HG02798 (cell line): Measurements from ENCODE around the gene RGS12.

Experiments
- ATAC-seq: cut with Tn5 transposase; IDR thresholded peaks from one replicate; pipeline ENCODE4 v1.9.1; 2021; ENCODE audit warnings: mild to moderate bottlenecking; ENCODE audit not compliant: unreplicated experiment, poor library complexity

RGS12 gene

GRCh38 chr4:3252831-3253641, 39.8 kb upstream of the RGS12 start:
- no peak for ATAC-seq

GRCh38 chr4:3253808-3254207, 39.0 kb upstream of the RGS12 start:
- no peak for ATAC-seq

GRCh38 chr4:3254302-3255131, 38.3 kb upstream of the RGS12 start:
- ATAC-seq, result no peak

- no peak for ATAC-seq
Measured at GRCh38 chr4:3255611-3256186, 37.1 kb upstream of the RGS12 start.

GRCh38 chr4:3256230-3257102, 36.4 kb upstream of the RGS12 start:
- no peak for ATAC-seq

- ATAC-seq, result peak; percentile 19
Measured at GRCh38 chr4:3257103-3257555, 35.7 kb upstream of the RGS12 start.

GRCh38 chr4:3257556-3258482, 35.0 kb upstream of the RGS12 start:
- peak; percentile 51 for ATAC-seq

- no peak for ATAC-seq
Measured at GRCh38 chr4:3261411-3262207, 31.2 kb upstream of the RGS12 start.

- ATAC-seq, result no peak
Measured at GRCh38 chr4:3262208-3263052, 30.4 kb upstream of the RGS12 start.

GRCh38 chr4:3263053-3263875, 29.6 kb upstream of the RGS12 start:
- ATAC-seq, result no peak

GRCh38 chr4:3263876-3264193, 29.0 kb upstream of the RGS12 start:
- no peak for ATAC-seq

GRCh38 chr4:3266076-3266475, 26.7 kb upstream of the RGS12 start:
- ATAC-seq, result no peak

GRCh38 chr4:3267576-3268394, 25.0 kb upstream of the RGS12 start:
- ATAC-seq, result no peak

GRCh38 chr4:3268395-3269104, 24.3 kb upstream of the RGS12 start:
- ATAC-seq, result no peak
